ENCODE data around the gene LYZL1.
"Not testable (repeated sequence)": the region's sequence is repeated elsewhere in the genome, so short reads cannot be mapped to it uniquely, and the experiment has no call there.

Gene LYZL1

DNA sequence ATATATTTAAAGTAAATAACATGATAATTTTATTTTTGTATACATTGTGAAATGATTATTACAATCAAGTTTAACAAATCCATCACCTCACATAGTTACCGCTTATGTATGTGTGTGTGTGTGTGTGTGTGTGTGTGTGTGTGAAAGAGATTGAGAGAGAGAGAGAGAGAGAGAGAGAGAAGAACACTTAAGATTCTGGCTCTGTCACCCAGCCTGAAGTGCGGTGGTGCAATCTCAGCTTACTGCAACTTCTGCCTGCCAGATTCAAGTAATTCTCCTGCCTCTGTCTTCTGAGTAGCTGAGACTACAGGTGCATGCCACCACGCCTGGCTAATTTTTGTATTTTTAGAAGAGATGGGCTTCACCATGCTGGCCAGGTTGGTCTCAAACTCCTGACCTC lies 17.8 kb downstream of the LYZL1 start:
- ATAC-seq: no peak
- TF ChIP-seq, protein P1, sequence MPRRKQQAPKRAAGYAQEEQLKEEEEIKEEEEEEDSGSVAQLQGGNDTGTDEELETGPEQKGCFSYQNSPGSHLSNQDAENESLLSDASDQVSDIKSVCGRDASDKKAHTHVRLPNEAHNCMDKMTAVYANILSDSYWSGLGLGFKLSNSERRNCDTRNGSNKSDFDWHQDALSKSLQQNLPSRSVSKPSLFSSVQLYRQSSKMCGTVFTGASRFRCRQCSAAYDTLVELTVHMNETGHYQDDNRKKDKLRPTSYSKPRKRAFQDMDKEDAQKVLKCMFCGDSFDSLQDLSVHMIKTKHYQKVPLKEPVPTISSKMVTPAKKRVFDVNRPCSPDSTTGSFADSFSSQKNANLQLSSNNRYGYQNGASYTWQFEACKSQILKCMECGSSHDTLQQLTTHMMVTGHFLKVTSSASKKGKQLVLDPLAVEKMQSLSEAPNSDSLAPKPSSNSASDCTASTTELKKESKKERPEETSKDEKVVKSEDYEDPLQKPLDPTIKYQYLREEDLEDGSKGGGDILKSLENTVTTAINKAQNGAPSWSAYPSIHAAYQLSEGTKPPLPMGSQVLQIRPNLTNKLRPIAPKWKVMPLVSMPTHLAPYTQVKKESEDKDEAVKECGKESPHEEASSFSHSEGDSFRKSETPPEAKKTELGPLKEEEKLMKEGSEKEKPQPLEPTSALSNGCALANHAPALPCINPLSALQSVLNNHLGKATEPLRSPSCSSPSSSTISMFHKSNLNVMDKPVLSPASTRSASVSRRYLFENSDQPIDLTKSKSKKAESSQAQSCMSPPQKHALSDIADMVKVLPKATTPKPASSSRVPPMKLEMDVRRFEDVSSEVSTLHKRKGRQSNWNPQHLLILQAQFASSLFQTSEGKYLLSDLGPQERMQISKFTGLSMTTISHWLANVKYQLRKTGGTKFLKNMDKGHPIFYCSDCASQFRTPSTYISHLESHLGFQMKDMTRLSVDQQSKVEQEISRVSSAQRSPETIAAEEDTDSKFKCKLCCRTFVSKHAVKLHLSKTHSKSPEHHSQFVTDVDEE (CRISPR knock-in tag; IDR thresholded peaks at IDR 0.05): no peak
- TF ChIP-seq SNAI2 (CRISPR knock-in tag; IDR thresholded peaks at IDR 0.05): no peak
- no peak for TF ChIP-seq ZNF70 (CRISPR knock-in tag; IDR thresholded peaks at IDR 0.05)
- TF ChIP-seq TCF4 (CRISPR knock-in tag; IDR thresholded peaks at IDR 0.05; ENCODE audit: borderline replicate concordance): no peak
- TF ChIP-seq ZC3H10 (CRISPR knock-in tag; IDR thresholded peaks at IDR 0.05): no peak
- TF ChIP-seq, protein P2, sequence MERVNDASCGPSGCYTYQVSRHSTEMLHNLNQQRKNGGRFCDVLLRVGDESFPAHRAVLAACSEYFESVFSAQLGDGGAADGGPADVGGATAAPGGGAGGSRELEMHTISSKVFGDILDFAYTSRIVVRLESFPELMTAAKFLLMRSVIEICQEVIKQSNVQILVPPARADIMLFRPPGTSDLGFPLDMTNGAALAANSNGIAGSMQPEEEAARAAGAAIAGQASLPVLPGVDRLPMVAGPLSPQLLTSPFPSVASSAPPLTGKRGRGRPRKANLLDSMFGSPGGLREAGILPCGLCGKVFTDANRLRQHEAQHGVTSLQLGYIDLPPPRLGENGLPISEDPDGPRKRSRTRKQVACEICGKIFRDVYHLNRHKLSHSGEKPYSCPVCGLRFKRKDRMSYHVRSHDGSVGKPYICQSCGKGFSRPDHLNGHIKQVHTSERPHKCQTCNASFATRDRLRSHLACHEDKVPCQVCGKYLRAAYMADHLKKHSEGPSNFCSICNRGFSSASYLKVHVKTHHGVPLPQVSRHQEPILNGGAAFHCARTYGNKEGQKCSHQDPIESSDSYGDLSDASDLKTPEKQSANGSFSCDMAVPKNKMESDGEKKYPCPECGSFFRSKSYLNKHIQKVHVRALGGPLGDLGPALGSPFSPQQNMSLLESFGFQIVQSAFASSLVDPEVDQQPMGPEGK (CRISPR knock-in tag; IDR thresholded peaks at IDR 0.05; ENCODE audit: borderline replicate concordance): no peak
- no peak for TF ChIP-seq GLIS3 (CRISPR knock-in tag; IDR thresholded peaks at IDR 0.05)
- no peak for TF ChIP-seq ESRRG (CRISPR knock-in tag; IDR thresholded peaks at IDR 0.05)
- no peak for TF ChIP-seq OSR1 (CRISPR knock-in tag; IDR thresholded peaks at IDR 0.05)

DNA sequence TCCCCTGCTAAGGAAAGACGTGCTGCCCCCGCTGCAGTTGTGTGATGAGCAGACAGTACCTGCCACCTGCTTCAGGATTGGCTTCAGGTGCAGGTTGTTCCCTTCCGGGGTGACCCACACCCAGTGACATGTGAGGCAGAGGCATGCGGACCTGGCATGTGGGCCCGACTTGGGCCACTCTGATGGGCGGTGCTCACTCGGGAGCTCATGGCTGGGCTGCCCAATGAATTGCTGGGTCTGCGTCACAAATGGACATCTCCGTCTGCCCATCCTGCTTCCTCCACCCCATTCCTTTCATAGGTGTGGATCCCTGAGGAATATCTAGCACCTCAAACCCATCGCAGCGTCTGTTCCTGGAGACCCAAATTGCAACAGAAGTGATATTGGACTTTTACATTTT lies 19.3 kb downstream of the LYZL1 start:
- ATAC-seq: not testable (repeated sequence)

DNA sequence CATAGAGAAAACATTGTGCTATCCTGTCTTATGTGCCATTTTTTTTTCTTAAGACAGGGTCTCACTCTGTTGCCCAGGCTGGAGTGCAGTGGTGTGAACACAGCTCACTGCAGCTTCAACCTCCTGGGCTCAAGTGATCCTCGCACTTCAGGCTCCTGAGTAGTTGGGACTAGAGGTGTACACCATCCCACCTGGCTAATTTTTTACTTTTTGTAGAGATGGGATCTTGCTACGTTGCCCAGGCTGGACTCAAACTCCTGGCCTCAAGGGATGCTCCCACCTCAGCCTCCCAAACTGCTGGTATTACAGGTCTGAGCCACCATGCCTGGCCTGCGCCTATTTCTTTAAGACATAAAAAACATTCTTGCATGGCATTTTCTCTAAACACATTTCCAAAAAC lies 20.6 kb downstream of the LYZL1 start:
- TF ChIP-seq ZNF565 (CRISPR knock-in tag; conservative IDR thresholded peaks at IDR 0.05; ENCODE audit: low read depth): no peak
- TF ChIP-seq ZNF70 (CRISPR knock-in tag; IDR thresholded peaks at IDR 0.05): no peak
- no peak for TF ChIP-seq PPARA (CRISPR knock-in tag; IDR thresholded peaks at IDR 0.05; ENCODE audit: borderline replicate concordance)
- TF ChIP-seq TCF4 (CRISPR knock-in tag; IDR thresholded peaks at IDR 0.05; ENCODE audit: borderline replicate concordance): no peak
- no peak for TF ChIP-seq ZNF8 (CRISPR knock-in tag; IDR thresholded peaks at IDR 0.05)
- TF ChIP-seq TOX (CRISPR knock-in tag; IDR thresholded peaks at IDR 0.05; ENCODE audit: borderline replicate concordance): no peak
- TF ChIP-seq, protein P2 (CRISPR knock-in tag; IDR thresholded peaks at IDR 0.05; ENCODE audit: borderline replicate concordance): no peak
- TF ChIP-seq ISL1 (CRISPR knock-in tag; IDR thresholded peaks at IDR 0.05): no peak
- TF ChIP-seq ZFP3 (CRISPR knock-in tag; IDR thresholded peaks at IDR 0.05): no peak
- TF ChIP-seq GLIS3 (CRISPR knock-in tag; IDR thresholded peaks at IDR 0.05): no peak
- no peak for TF ChIP-seq SNAI2 (CRISPR knock-in tag; IDR thresholded peaks at IDR 0.05)
- TF ChIP-seq, protein P3, sequence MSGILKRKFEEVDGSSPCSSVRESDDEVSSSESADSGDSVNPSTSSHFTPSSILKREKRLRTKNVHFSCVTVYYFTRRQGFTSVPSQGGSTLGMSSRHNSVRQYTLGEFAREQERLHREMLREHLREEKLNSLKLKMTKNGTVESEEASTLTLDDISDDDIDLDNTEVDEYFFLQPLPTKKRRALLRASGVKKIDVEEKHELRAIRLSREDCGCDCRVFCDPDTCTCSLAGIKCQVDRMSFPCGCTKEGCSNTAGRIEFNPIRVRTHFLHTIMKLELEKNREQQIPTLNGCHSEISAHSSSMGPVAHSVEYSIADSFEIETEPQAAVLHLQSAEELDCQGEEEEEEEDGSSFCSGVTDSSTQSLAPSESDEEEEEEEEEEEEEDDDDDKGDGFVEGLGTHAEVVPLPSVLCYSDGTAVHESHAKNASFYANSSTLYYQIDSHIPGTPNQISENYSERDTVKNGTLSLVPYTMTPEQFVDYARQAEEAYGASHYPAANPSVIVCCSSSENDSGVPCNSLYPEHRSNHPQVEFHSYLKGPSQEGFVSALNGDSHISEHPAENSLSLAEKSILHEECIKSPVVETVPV (CRISPR knock-in tag; IDR thresholded peaks at IDR 0.05): no peak
- TF ChIP-seq OSR1 (CRISPR knock-in tag; IDR thresholded peaks at IDR 0.05): no peak
- TF ChIP-seq CSDC2 (CRISPR knock-in tag; IDR thresholded peaks at IDR 0.05): no peak
- TF ChIP-seq BACH2 (CRISPR knock-in tag; IDR thresholded peaks at IDR 0.05; ENCODE audit: borderline replicate concordance): no peak
- no peak for TF ChIP-seq RARB (CRISPR knock-in tag; IDR thresholded peaks at IDR 0.05)
- TF ChIP-seq, protein P4, sequence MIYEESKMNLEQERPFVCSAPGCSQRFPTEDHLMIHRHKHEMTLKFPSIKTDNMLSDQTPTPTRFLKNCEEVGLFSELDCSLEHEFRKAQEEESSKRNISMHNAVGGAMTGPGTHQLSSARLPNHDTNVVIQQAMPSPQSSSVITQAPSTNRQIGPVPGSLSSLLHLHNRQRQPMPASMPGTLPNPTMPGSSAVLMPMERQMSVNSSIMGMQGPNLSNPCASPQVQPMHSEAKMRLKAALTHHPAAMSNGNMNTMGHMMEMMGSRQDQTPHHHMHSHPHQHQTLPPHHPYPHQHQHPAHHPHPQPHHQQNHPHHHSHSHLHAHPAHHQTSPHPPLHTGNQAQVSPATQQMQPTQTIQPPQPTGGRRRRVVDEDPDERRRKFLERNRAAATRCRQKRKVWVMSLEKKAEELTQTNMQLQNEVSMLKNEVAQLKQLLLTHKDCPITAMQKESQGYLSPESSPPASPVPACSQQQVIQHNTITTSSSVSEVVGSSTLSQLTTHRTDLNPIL (CRISPR knock-in tag; IDR thresholded peaks at IDR 0.05; ENCODE audit: low read depth): no peak
- TF ChIP-seq, protein P5, sequence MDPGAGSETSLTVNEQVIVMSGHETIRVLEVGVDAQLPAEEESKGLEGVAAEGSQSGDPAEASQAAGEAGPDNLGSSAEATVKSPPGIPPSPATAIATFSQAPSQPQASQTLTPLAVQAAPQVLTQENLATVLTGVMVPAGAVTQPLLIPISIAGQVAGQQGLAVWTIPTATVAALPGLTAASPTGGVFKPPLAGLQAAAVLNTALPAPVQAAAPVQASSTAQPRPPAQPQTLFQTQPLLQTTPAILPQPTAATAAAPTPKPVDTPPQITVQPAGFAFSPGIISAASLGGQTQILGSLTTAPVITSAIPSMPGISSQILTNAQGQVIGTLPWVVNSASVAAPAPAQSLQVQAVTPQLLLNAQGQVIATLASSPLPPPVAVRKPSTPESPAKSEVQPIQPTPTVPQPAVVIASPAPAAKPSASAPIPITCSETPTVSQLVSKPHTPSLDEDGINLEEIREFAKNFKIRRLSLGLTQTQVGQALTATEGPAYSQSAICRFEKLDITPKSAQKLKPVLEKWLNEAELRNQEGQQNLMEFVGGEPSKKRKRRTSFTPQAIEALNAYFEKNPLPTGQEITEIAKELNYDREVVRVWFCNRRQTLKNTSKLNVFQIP (CRISPR knock-in tag; IDR thresholded peaks at IDR 0.05; ENCODE audit: borderline replicate concordance, low read depth): no peak
- ATAC-seq: no peak

DNA sequence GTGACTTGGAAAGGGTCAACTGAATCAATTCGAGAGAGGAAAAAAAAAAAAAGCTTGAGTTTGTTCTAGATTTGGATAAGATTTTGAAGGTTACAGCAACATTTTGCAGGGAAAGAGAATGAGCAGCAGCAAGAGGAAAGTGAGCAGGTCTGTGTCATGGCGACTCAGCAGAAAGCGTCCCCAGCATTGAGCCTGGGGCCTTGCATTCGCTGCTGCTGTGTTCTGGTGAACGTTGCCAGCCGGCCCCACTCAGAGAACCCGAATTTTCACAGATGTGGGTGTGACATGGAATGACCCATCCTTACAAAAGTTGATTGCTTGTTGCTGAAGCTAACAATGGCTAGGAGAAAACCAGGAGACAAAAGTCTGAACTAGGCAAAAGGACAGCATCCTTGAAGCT lies 21.6 kb downstream of the LYZL1 start:
- ATAC-seq: not testable (repeated sequence)

All from SK-N-SH treated with all-trans-retinoic acid at 6 μM for 48 hours (cell line).